ENCODE results near the gene ITGA4. TPM values are rescaled to one million over a fixed set of nuclear protein-coding genes. Genes with fewer than 3 reads are reported as not detected.

ITGA4 gene
- total and polyA plus RNA-seq, 9 of the 15 experiments (the other 6 are each of a cell fraction or from before 2014, with no cell fraction given), result 0.06 to 0.81 (median 0.27) TPM

GRCh38 chr2:181419129-181419855 is 37.9 kb upstream of the ITGA4 start:
- in situ Hi-C loops (cut with MboI), result no loop called here
- H3K4me2 ChIP-seq (ENCODE audit: insufficient read depth, low read length), result no peak overlapping the region
- intact Hi-C loops (cut with micrococcal nuclease), result no loop called here
- H3K4me1 ChIP-seq (replicated peaks in 1 of 2; ENCODE audit: control insufficient read depth in 2 of 2, insufficient read depth in 2 of 2, low read length in 2 of 2), result no peaks in the 10 kb centered on the region
- ChIA-PET CTCF (ENCODE audit: low intra/inter-chr PET ratio) (no interaction called here), POLR2A (no interaction called here)
- no TSS peak for BruUV-seq (replicated peaks)
- H3K9me3 ChIP-seq (replicated peaks; ENCODE audit: control insufficient read depth, insufficient read depth, low read depth, low read length), result no peaks in the 10 kb centered on the region
- no peaks in the 10 kb centered on the region for H3K36me3 ChIP-seq (ENCODE audit: control insufficient read depth, insufficient read depth, low read length)
- no peak overlapping the region for H2AFZ ChIP-seq (ENCODE audit: low read depth, low read length)
- H3K27ac ChIP-seq (ENCODE audit: extremely low read depth, low read depth, low read length), result no peak overlapping the region
- DNase-seq (ENCODE audit: extremely low read depth in 1 of 4, low spot score in 3 of 4) (no peak), ATAC-seq (no peak), FAIRE-seq (no peak)
- TF ChIP-seq TFE3 (CRISPR knock-in tag; IDR thresholded peaks at IDR 0.05), result no peak
- TF ChIP-seq ZNF12 (CRISPR knock-in tag; IDR thresholded peaks at IDR 0.05), result no peak
- TF ChIP-seq KAT8 (IDR thresholded peaks at IDR 0.05; ENCODE audit: low read depth), result no peak
- TF ChIP-seq ZNF699 (CRISPR knock-in tag; IDR thresholded peaks at IDR 0.05; ENCODE audit: insufficient replicate concordance), result no peak
- no peak for TF ChIP-seq HDAC3 (IDR thresholded peaks at IDR 0.05; ENCODE audit: borderline replicate concordance, partially characterized antibody)
- no peak for TF ChIP-seq ADNP (tag; IDR thresholded peaks at IDR 0.05)
- no peak for TF ChIP-seq BRCA1 (IDR thresholded peaks at IDR 0.05)
- TF ChIP-seq BRCA1 (CRISPR knock-in tag; IDR thresholded peaks at IDR 0.05), result no peak
- TF ChIP-seq RBM34 (IDR thresholded peaks at IDR 0.05; ENCODE audit: borderline replicate concordance, insufficient read depth, low read length), result no peak
- TF ChIP-seq SRSF7 (optimal IDR thresholded peaks at IDR 0.05; ENCODE audit: low read depth, low read length), result no peak
- TF ChIP-seq PTBP1 (IDR thresholded peaks at IDR 0.05; ENCODE audit: low read depth, low read length), result no peak
- no peak for TF ChIP-seq VEZF1 (CRISPR knock-in tag; IDR thresholded peaks at IDR 0.05)
- TF ChIP-seq ZC3H11A (IDR thresholded peaks at IDR 0.05; ENCODE audit: low read depth, low read length), result no peak
- no peak for TF ChIP-seq GATAD2A (IDR thresholded peaks at IDR 0.05)
- TF ChIP-seq BRD9 (IDR thresholded peaks at IDR 0.05; ENCODE audit: low read depth, partially characterized antibody), result no peak
- TF ChIP-seq SNIP1 (IDR thresholded peaks at IDR 0.05; ENCODE audit: low read depth), result no peak
- no peak for TF ChIP-seq ZNF586 (CRISPR knock-in tag; conservative IDR thresholded peaks at IDR 0.05)
- TF ChIP-seq MEIS2 (IDR thresholded peaks at IDR 0.05; ENCODE audit: partially characterized antibody), result no peak
- no peaks in the 10 kb centered on the region for H3K9me1 ChIP-seq (ENCODE audit: control insufficient read depth, insufficient read depth, low read length)
- H3K4me3 ChIP-seq, result no peak overlapping the region
- no peak overlapping the region for H3K9ac ChIP-seq (ENCODE audit: insufficient read depth in 1 of 2, low read depth in 2 of 2, low read length in 2 of 2)
- H4K20me1 ChIP-seq (replicated peaks; ENCODE audit: control insufficient read depth, insufficient read depth, low read length), result no peaks in the 10 kb centered on the region
- no peaks in the 10 kb centered on the region for H3K79me2 ChIP-seq (ENCODE audit: control insufficient read depth, insufficient read depth, low read length)
- WGBS (ENCODE audit: insufficient coverage, low coverage, missing lambda C conversion rate), result under 1% methylated on average over 8 of the region's 8 CpGs
- no peaks in the 10 kb centered on the region for H3K27me3 ChIP-seq (ENCODE audit: control insufficient read depth in 2 of 2, insufficient read depth in 2 of 2, low read length in 2 of 2)

Measured in K562 (cell line).